Vagina (tissue), 2 donors: Measurements from ENCODE around the gene FUBP1.

Experiments used
- POLR2AphosphoS5 ChIP-seq, 2 donors: sonication (generic); formaldehyde crosslinking; IDR thresholded peaks; one replicate each; pipeline ENCODE4 v1.9.0; 2017; ENCODE audit warnings: antibody characterized with exemption in 2 of 2, mild to moderate bottlenecking in 2 of 2, low read depth in 1 of 2; ENCODE audit not compliant: insufficient read depth in 1 of 2
- TF ChIP-seq, protein P1 (sequence below), 3 experiments: fragments of 450-650 bp in 2 of 3; fragments of 200-600 bp in 1 of 3; sonication (generic) in 1 of 3; IDR thresholded peaks; one replicate each; pipeline ENCODE4 v1.5.1; 2017 to 2019; ENCODE audit warnings: antibody characterized with exemption in 3 of 3, mild to moderate bottlenecking in 2 of 3, moderate library complexity in 2 of 3

DNA sequence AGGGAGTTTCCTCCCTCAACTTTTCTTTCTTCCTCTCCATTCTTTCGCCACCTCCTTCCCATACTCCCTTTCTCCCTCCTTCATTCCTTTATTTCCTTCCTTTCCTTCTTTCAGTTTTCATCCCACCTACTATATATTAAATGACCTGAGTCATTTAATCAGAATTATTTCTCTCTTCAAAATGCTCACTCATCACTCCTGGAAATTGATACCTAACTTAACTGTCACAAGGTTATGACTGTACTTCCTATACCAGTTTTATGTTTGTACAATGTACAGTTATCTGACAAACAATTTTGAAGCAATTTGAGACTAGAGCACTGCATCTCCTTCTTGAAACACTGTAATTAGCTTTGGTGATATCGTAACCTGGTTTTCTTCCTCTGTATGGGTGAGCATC, 49.1 kb downstream of the FUBP1 start:
- TF ChIP-seq, protein P1, sequence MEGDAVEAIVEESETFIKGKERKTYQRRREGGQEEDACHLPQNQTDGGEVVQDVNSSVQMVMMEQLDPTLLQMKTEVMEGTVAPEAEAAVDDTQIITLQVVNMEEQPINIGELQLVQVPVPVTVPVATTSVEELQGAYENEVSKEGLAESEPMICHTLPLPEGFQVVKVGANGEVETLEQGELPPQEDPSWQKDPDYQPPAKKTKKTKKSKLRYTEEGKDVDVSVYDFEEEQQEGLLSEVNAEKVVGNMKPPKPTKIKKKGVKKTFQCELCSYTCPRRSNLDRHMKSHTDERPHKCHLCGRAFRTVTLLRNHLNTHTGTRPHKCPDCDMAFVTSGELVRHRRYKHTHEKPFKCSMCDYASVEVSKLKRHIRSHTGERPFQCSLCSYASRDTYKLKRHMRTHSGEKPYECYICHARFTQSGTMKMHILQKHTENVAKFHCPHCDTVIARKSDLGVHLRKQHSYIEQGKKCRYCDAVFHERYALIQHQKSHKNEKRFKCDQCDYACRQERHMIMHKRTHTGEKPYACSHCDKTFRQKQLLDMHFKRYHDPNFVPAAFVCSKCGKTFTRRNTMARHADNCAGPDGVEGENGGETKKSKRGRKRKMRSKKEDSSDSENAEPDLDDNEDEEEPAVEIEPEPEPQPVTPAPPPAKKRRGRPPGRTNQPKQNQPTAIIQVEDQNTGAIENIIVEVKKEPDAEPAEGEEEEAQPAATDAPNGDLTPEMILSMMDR (IDR thresholded peaks at IDR 0.05) = no peak
- no peak for TF ChIP-seq POLR2AphosphoS5 (IDR thresholded peaks at IDR 0.05; ENCODE audit: insufficient read depth in 1 of 2, low read depth in 1 of 2)
